ENCODE results near the gene FAM83C. TPM values are rescaled to one million over a fixed set of nuclear protein-coding genes. Genes with fewer than 3 reads are reported as not detected.

Gene FAM83C
- total RNA-seq, 1 experiment from 2014 or later, result not detected

- no peak overlapping the region for H3K4me2 ChIP-seq (ENCODE audit: low read length)
- intact Hi-C loops (cut with micrococcal nuclease), result no loop called here
- no peaks in the 10 kb centered on the region for H3K9me3 ChIP-seq (ENCODE audit: low read length)
- no peak overlapping the region for H3K9ac ChIP-seq (ENCODE audit: low read length)
- ATAC-seq (no peak), DNase-seq (no peak)
- peaks cover 54% of the 10 kb centered on the region for H3K79me2 ChIP-seq (ENCODE audit: low read length)
- no TSS peak for BruUV-seq (replicated peaks)
- no peak for TF ChIP-seq EZH2 (IDR thresholded peaks at IDR 0.05; ENCODE audit: low read length, unreplicated experiment)
- no peak for TF ChIP-seq EZH2phosphoT487 (IDR thresholded peaks at IDR 0.05; ENCODE audit: borderline replicate concordance, low read length)
- no peak for TF ChIP-seq CTCF (conservative IDR thresholded peaks at IDR 0.05; ENCODE audit: low read depth, low read length)
- no peaks in the 10 kb centered on the region for H3K9me2 ChIP-seq (replicated peaks; ENCODE audit: low read length)
- ChIA-PET POLR2A (ENCODE audit: unreplicated experiment) (no interaction called here), CTCF (no interaction called here)
- H3K4me1 ChIP-seq (ENCODE audit: insufficient read depth, low read length), result peaks cover 27% of the 10 kb centered on the region
- H2AFZ ChIP-seq (ENCODE audit: low read length), result no peak overlapping the region
- H3K27me3 ChIP-seq (ENCODE audit: low read length), result no peaks in the 10 kb centered on the region
- peaks cover 20% of the 10 kb centered on the region for H3F3A ChIP-seq (ENCODE audit: low read length, unreplicated experiment)
- no peak overlapping the region for H3K27ac ChIP-seq (ENCODE audit: low read length)
- H3K36me3 ChIP-seq (ENCODE audit: low read depth, low read length), result peaks cover 41% of the 10 kb centered on the region
- no peak overlapping the region for H3K4me3 ChIP-seq (ENCODE audit: low read length)
- peaks cover 7% of the 10 kb centered on the region; the same call in 1 of the 2 replicates for H4K20me1 ChIP-seq (ENCODE audit: low read length)
These were observed 11.7 kb downstream of the FAM83C start for GRCh38 chr20:35280523-35280922.

- no peak overlapping the region for H3K9ac ChIP-seq (ENCODE audit: low read length)
- H3K27ac ChIP-seq (ENCODE audit: low read length), result no peak overlapping the region
- CTCF ChIA-PET, result interaction anchor here (0.5 kb wide), 1 partner anchor 160 kb away, joined by 7 read pairs; no protein-coding TSS in a partner anchor
These were observed 12.6 kb downstream of the FAM83C start for GRCh38 chr20:35279533-35280174.

More at GRCh38 chr20:35279533-35280174, 12.6 kb downstream of the FAM83C start:
- Histone ChIP-seq H3K4me3 (ENCODE audit: low read length) (no peak overlapping the region), H3K27me3 (ENCODE audit: low read length) (no peaks in the 10 kb centered on the region), H3K36me3 (ENCODE audit: low read depth, low read length) (peaks cover 41% of the 10 kb centered on the region), H4K20me1 (ENCODE audit: low read length) (peaks cover 7% of the 10 kb centered on the region; the same call in 1 of the 2 replicates), H3K4me1 (ENCODE audit: insufficient read depth, low read length) (peaks cover 20% of the 10 kb centered on the region), H2AFZ (ENCODE audit: low read length) (no peak overlapping the region), H3F3A (ENCODE audit: low read length, unreplicated experiment) (peaks cover 20% of the 10 kb centered on the region), H3K9me2 (replicated peaks; ENCODE audit: low read length) (no peaks in the 10 kb centered on the region), H3K79me2 (ENCODE audit: low read length) (peaks cover 54% of the 10 kb centered on the region), H3K4me2 (ENCODE audit: low read length) (no peak overlapping the region), H3K9me3 (ENCODE audit: low read length) (no peaks in the 10 kb centered on the region)
- ATAC-seq (no peak), DNase-seq (no peak)
- BruUV-seq (replicated peaks), result no TSS peak
- intact Hi-C loops (cut with micrococcal nuclease), result no loop called here
- TF ChIP-seq EZH2 (IDR thresholded peaks at IDR 0.05; ENCODE audit: low read length, unreplicated experiment) (no peak), EZH2phosphoT487 (IDR thresholded peaks at IDR 0.05; ENCODE audit: borderline replicate concordance, low read length) (no peak), CTCF (conservative IDR thresholded peaks at IDR 0.05; ENCODE audit: low read depth, low read length) (no peak)
- POLR2A ChIA-PET (ENCODE audit: unreplicated experiment), result interaction anchor here (1.2 kb wide), 1 partner anchor 26 kb away, joined by 5 read pairs; no protein-coding TSS in a partner anchor
